GM20000 (cell line): ENCODE results near the gene FHIP2A.

ENCODE experiments used
- DNase-seq: peaks from one replicate; pipeline ENCODE4 v3.0.0; 2012; ENCODE audit warnings: low spot score
- TF ChIP-seq, protein P1 (sequence below): IDR thresholded peaks from 2 replicates; pipeline ENCODE4 v1.5.1; 2012; ENCODE audit warnings: mild to moderate bottlenecking, control low read depth; ENCODE audit errors: extremely low read depth, missing control alignments

FHIP2A gene

DNA sequence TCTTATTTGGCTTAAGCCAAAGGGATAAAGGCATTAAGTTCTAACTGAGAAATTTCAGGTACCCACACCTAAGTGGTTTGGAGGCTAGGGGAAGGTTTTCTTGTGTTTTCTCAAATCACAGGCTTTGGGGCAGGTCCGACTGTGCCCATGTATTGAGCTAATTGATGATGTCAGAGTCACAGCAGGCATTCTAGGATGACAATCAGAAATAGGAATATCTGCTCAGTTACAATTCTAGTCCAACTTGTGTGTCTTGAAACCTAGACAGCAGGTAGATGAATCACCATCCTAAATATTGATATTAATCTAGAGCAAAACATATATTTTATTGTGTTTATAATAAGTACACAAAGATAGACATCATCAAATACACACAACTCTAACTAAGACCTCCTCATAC, 2.3 kb upstream of the FHIP2A start:
- TF ChIP-seq, protein P1, sequence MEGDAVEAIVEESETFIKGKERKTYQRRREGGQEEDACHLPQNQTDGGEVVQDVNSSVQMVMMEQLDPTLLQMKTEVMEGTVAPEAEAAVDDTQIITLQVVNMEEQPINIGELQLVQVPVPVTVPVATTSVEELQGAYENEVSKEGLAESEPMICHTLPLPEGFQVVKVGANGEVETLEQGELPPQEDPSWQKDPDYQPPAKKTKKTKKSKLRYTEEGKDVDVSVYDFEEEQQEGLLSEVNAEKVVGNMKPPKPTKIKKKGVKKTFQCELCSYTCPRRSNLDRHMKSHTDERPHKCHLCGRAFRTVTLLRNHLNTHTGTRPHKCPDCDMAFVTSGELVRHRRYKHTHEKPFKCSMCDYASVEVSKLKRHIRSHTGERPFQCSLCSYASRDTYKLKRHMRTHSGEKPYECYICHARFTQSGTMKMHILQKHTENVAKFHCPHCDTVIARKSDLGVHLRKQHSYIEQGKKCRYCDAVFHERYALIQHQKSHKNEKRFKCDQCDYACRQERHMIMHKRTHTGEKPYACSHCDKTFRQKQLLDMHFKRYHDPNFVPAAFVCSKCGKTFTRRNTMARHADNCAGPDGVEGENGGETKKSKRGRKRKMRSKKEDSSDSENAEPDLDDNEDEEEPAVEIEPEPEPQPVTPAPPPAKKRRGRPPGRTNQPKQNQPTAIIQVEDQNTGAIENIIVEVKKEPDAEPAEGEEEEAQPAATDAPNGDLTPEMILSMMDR, result no peak
- DNase-seq, result no peak

DNA sequence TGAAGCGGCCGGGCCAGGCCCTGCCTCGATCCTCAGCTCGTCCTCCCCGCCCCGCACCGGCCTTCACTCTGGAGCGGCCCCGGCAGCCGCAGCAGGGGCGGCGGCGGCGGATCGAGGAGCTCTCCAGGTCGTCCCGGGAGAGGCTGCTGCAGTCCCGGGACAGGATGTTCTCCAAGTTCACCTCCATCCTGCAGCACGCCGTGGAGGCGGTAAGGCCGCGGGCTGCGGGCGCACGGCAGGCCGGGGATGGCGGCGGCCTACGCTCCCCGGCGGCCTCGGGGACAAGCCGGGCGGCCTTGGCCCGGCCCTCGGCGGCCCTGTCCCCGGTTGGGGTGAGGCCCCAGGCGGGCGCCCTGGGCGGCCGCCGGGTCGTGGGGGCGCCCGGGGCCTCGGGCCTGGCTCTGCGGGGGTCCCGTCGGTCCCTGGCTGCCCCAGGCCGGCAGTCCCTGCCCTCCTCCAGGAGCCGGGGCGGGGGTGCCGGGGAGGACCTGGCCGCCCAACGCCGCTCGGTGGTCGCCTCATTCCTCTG, 399 bp downstream of the FHIP2A start:
- TF ChIP-seq, protein P1, result no peak
- DNase-seq, result peak; percentile 61

DNA sequence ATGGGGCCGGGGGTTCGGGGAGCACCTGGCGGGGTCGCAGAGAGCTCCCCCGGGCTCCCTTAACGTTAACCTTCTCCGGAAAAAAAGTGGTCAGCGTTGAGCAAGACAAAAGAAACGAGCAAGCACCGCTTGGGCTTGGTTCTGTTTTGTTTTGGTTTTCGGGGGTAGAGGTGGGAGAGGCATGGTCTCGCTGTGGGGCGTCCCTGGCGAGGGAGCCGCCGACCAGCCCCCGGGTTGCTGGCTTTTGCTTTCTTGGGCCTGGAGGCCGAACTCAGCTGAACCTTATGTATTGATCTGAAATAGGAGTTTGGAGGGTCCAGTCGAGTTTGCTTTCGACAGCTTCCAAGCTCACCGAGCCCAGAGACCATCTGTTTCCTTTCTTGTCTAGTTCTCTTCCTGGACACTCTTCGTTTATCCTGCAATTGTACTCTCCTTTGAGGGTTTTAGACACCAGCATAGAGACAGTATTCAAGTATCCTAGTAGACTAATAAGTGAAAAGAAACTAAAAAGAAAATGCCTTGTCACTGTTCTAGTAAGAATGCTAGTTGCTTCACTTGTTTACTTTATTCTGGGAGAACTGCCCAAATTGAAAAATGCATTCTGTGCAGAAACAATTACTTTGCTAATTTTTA, 980 bp downstream of the FHIP2A start:
- TF ChIP-seq, protein P1, result no peak
- DNase-seq, result peak; percentile 43

DNA sequence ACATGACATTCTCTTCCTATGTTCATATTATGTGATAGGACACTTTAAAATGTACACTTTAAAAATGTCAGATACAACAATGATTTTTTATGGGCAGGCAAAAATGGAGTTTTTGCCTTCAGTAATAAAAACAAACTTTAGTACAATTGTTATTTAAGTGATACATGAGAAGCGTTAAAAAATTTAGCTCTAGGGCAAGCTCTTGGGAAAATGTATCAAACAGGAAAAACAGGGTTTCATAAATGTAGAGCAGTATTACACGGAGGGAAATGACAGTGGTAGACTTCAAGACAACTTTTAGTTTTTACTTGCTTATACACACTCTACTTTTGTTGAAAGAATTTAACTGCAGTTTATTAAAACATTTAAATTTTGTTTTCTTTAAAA, 1.5 kb downstream of the FHIP2A start:
- DNase-seq, result no peak
- TF ChIP-seq, protein P1, result no peak

DNA sequence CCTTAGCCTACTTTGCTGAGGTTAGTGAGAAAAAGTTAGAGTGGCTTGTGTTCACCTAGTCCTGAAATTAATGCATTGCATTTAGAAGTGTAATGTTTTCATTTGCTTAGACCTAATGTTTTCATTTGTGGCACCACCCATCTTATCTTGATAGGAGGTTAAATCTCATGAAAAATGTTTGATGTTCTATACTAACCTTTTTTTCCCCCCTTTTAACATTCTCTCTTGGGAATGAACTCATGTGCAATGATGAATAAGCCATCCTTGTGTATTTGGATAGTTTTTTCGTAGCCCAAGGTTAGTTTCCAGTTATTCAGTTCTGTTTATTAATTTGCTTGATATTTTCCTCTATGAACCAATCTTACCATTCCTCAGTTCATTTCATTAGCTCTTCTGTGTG, 2.8 kb downstream of the FHIP2A start:
- DNase-seq, result no peak
- TF ChIP-seq, protein P1, result no peak

DNA sequence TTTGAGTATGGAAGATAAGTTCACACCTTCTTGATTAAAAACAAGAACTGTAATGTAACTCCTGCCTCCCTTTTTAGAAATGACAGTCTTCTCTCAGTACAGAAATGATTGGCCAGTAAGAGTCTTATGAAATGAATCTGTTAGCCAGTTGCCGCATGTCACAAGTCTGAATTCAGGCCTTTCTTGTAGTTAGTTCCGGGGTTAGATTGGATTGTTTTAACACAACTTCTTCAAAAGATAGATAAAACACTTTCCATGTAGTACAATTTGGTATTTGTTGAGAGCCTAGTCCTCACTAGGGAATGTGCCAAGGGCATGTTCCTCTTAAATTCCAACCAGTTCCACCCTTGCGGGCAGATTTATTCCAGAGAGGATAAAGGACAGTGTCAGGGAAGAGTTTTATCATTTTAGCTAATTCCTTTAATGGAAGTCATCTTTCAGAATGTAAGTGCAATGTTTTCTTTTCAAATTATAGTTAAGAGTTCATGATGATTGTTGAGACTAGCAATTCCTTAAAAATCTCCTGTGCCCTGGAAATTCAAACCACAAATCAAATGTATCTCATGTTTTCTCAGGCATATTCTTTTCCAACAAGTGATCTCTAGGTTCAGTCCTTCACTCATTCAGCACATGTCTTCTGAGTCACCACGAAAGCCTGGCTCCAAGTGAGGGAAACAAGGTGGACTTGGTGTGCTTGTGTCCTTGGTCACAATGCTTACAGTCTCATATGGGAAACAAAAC, 4.1 kb downstream of the FHIP2A start:
- TF ChIP-seq, protein P1, result no peak
- peak; percentile 82 for DNase-seq

DNA sequence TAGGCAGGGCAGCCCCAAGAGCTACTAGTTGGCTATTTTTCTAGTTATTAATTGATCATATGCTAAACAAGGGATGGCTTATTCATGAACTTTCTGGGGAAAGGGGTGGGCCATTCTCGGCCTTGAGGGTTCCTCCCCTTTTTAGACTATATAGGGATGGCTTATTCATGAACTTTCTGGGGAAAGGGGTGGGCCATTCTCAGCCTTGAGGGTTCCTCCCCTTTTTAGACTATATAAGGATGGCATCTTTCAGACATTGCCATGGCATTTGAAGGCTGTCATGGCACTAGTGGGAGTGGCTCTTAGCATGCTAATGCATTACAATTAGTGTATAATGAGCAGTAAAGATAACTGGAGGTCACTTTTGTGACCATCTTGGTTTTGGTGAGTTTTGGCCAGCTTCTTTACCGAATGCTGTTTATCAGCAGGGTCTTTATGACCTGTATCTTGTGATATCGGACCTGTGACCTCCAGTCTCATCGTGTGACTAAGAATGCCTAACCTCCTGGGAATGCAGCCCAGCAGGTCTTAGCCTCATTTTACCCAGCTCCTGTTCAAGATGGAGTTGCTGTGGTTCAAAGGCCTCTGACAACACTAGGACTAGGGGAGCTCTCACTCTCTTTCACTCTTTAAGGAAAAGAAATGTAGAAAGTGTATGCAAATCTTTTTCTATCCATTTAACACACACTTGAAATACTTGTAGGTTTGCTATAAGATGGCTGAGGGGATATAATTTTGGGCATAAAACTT, 7.8 kb downstream of the FHIP2A start:
- no peak for DNase-seq
- TF ChIP-seq, protein P1, result no peak
